B cell (primary cell): Measurements from ENCODE around the gene APRT. TPM values are rescaled to one million over a fixed set of nuclear protein-coding genes. Genes with fewer than 3 reads are reported as not detected.
A peak's percentile ranks its signal among the peaks of the same experiment; 100 is the strongest.
"Not testable (repeated sequence)": the region's sequence is repeated elsewhere in the genome, so short reads cannot be mapped to it uniquely, and the experiment has no call there.

ENCODE experiments used
- ATAC-seq: fragments of 200-7000 bp; cut with Tn5 transposase; one replicate; pipeline ENCODE4 v1.10.0; 2021; ENCODE audit warnings: low read depth, mild to moderate bottlenecking, moderate number of reproducible peaks, moderate library complexity
- CTCF ChIA-PET: fragments of 350-600 bp; sonication (Branson Sonifier 250); formaldehyde crosslinking; loops from one replicate; lab custom pipeline; 2021; ENCODE audit warnings: antibody characterized with exemption, inconsistent platforms; lab: Charles Lee
- POLR2A ChIA-PET: fragments of 350-600 bp; sonication (Branson Sonifier 250); formaldehyde crosslinking; loops from one replicate; lab custom pipeline; 2021; ENCODE audit warnings: antibody characterized with exemption; lab: Charles Lee
- DNase-seq: peaks from one replicate; pipeline ENCODE4 v3.0.0; 2013
- H2AFZ ChIP-seq: 2 replicates; pipeline ENCODE4 v1.6.1; 2012; ENCODE audit warnings: mild to moderate bottlenecking, low read depth, low read length; ENCODE audit not compliant: insufficient read depth, poor library complexity, severe bottlenecking
- H3K27ac ChIP-seq, 2 donors: 1 replicate in 1 of 2; 2 replicates in 1 of 2; pipeline ENCODE4 v1.5.1; 2012 to 2013; ENCODE audit warnings: low read length in 2 of 2, mild to moderate bottlenecking in 2 of 2, moderate library complexity in 1 of 2
- H3K27me3 ChIP-seq, 4 experiments: fragments of 200-600 bp in 1 of 4; sonication (generic) in 1 of 4; replicated peaks in 1 of 4; 1 replicate in 2 of 4; 2 replicates in 2 of 4; pipeline versions ENCODE4 v1.6.1 to v1.7.0; 2013 to 2016; ENCODE audit warnings: low read length in 3 of 4, mild to moderate bottlenecking in 2 of 4, mixed read lengths in 1 of 4, moderate library complexity in 1 of 4; ENCODE audit not compliant: insufficient read depth in 4 of 4, control insufficient read depth in 3 of 4; ENCODE audit errors: control extremely low read depth in 1 of 4
- H3K36me3 ChIP-seq, 2 experiments: replicated peaks in 1 of 2; 1 replicate in 1 of 2; 2 replicates in 1 of 2; pipeline versions ENCODE4 v1.6.1 to v1.7.1; 2013; ENCODE audit warnings: low read length in 1 of 2; ENCODE audit not compliant: insufficient read depth in 2 of 2, control insufficient read depth in 1 of 2; ENCODE audit errors: control extremely low read depth in 1 of 2, extremely low read depth in 1 of 2
- H3K4me1 ChIP-seq, 2 donors: fragments of 200-600 bp in 1 of 2; sonication (generic) in 1 of 2; 1 replicate in 1 of 2; 2 replicates in 1 of 2; pipeline versions ENCODE4 v1.5.1 to v1.6.1; 2013 to 2017; ENCODE audit warnings: low read length in 2 of 2; ENCODE audit not compliant: control insufficient read depth in 2 of 2, insufficient read depth in 2 of 2
- H3K4me2 ChIP-seq: replicated peaks from 2 replicates; pipeline ENCODE3; 2012; ENCODE audit warnings: mild to moderate bottlenecking, low read depth, low read length; ENCODE audit not compliant: poor library complexity, severe bottlenecking
- H3K4me3 ChIP-seq, 5 experiments: fragments of 200-600 bp in 1 of 5; sonication (generic) in 1 of 5; 1 replicate in 3 of 5; 2 replicates in 2 of 5; pipeline versions ENCODE4 v1.5.1 to v1.7.0; 2011 to 2016; ENCODE audit warnings: low read length in 4 of 5, mild to moderate bottlenecking in 4 of 5, low read depth in 2 of 5, control low read depth in 1 of 5, moderate library complexity in 1 of 5; ENCODE audit not compliant: insufficient read depth in 1 of 5; ENCODE audit errors: control extremely low read depth in 1 of 5, extremely low read depth in 1 of 5
- H3K79me2 ChIP-seq: fragments of 200-600 bp; sonication (generic); one replicate; pipeline ENCODE4 v1.6.0; 2016; ENCODE audit warnings: low read length; ENCODE audit not compliant: control insufficient read depth, insufficient read depth
- H3K9ac ChIP-seq: fragments of 200-600 bp; sonication (generic); 2 replicates; pipeline ENCODE4 v1.6.1; 2017; ENCODE audit warnings: mild to moderate bottlenecking, low read length, moderate library complexity
- H3K9me3 ChIP-seq, 3 donors: one replicate each; pipeline versions ENCODE4 v1.6.1 to v1.7.1; 2013; ENCODE audit warnings: low read length in 2 of 3; ENCODE audit not compliant: control insufficient read depth in 2 of 3, insufficient read depth in 1 of 3; ENCODE audit errors: control extremely low read depth in 1 of 3
- H4K20me1 ChIP-seq: 2 replicates; pipeline ENCODE4 v1.6.0; 2012; ENCODE audit warnings: mild to moderate bottlenecking, low read length; ENCODE audit not compliant: insufficient read depth, control insufficient read depth, poor library complexity, severe bottlenecking
- H3K27ac Mint-ChIP-seq: one replicate; pipeline ENCODE4 v1.8.0; 2021; ENCODE audit warnings: mixed read lengths
- H3K27me3 Mint-ChIP-seq: one replicate; pipeline ENCODE4 v1.8.0; 2021; ENCODE audit warnings: mixed read lengths
- H3K4me1 Mint-ChIP-seq: one replicate; pipeline ENCODE4 v1.8.0; 2021; ENCODE audit warnings: mixed read lengths
- H3K4me3 Mint-ChIP-seq: one replicate; pipeline ENCODE4 v1.8.0; 2021; ENCODE audit warnings: mixed read lengths
- H3K9me3 Mint-ChIP-seq: one replicate; pipeline ENCODE4 v1.8.0; 2022; ENCODE audit warnings: mixed read lengths; ENCODE audit not compliant: insufficient read depth
- CTCF ChIP-seq: fragments of 200-600 bp; IDR thresholded peaks from one replicate; pipeline ENCODE4 v1.8.0; 2022; ENCODE audit warnings: antibody characterized with exemption, mild to moderate bottlenecking
- EZH2 ChIP-seq: IDR thresholded peaks from 2 replicates; pipeline ENCODE4 v1.6.1; 2012; ENCODE audit warnings: borderline replicate concordance, low read depth, mild to moderate bottlenecking, moderate library complexity, low read length; ENCODE audit not compliant: insufficient read depth, poor library complexity, severe bottlenecking
- WGBS: methylation state at CpG from one replicate; pipeline ENCODE4 v1.1.5; 2013; ENCODE audit warnings: missing lambda C conversion rate; ENCODE audit not compliant: insufficient coverage; 5-methylcytosine and 5-hydroxymethylcytosine counted together
- intact Hi-C: fragments of 100-400 bp; cut with micrococcal nuclease; formaldehyde crosslinking; loops from one replicate; pipeline ENCODE4 v1.10.0; 2022
- polyA plus RNA-seq: library from polyadenylated mRNA; depleted of rRNA; stranded (reverse); fragments of >200 nt; gene quantifications from 2 replicates; pipeline ENCODE4 v1.2.3, GENCODE V29; 2012
- total RNA-seq, 2 donors: library from RNA; stranded (reverse); fragments of 120-200 nt in 1 of 2; gene quantifications; 1 replicate in 1 of 2; 2 replicates in 1 of 2; pipeline versions ENCODE4 v1.2.3 to v1.2.4, GENCODE V29; 2013 to 2022

The APRT gene
- total and polyA plus RNA-seq, 2 donors (not counting 1 experiment from before 2014, with no cell fraction given), result 124 to 161 TPM

- Mint-ChIP-seq H3K9me3 (no peaks in the 10 kb centered on the region), H3K4me3 (no peak overlapping the region), H3K27me3 (no peaks in the 10 kb centered on the region), H3K27ac (no peak overlapping the region), H3K4me1 (peaks cover 36% of the 10 kb centered on the region)
- TF ChIP-seq CTCF, result no peak
- TF ChIP-seq EZH2, result no peak
- no peak for ATAC-seq
- intact Hi-C loops, result no loop called here
- WGBS, result 56% methylated on average over 24 of the region's 29 CpGs
- ChIA-PET POLR2A (interaction anchor here (0.7 to 1.2 kb wide), 4 partner anchors 19 to 184 kb away, joined by 3 to 6 read pairs (median 4); no protein-coding TSS in a partner anchor), CTCF (interaction anchor here (1.2 to 8.4 kb wide), 2 partner anchors 9 to 394 kb away, joined by 3 to 68 read pairs; partner anchors contain the start of gene PIEZO1)
- no peak overlapping the region for H2AFZ ChIP-seq
- H3K4me3 ChIP-seq, result no peak overlapping the region
- peaks cover 0 to 10% of the 10 kb centered on the region in 2 experiments for H3K36me3 ChIP-seq
- no peaks in the 10 kb centered on the region for H3K27me3 ChIP-seq
- no peak overlapping the region for H3K4me2 ChIP-seq
- no peak for DNase-seq
- H3K27ac ChIP-seq, result no peak overlapping the region
- H3K9me3 ChIP-seq, result no peaks in the 10 kb centered on the region
- peaks cover 94% of the 10 kb centered on the region for H4K20me1 ChIP-seq
- H3K4me1 ChIP-seq, result peaks cover 35 to 52% of the 10 kb centered on the region in 2 donors
- peaks cover 97% of the 10 kb centered on the region for H3K79me2 ChIP-seq
- H3K9ac ChIP-seq, result no peak overlapping the region
Measured at GRCh38 chr16:88772871-88773811, 38.6 kb downstream of the APRT start.

DNA sequence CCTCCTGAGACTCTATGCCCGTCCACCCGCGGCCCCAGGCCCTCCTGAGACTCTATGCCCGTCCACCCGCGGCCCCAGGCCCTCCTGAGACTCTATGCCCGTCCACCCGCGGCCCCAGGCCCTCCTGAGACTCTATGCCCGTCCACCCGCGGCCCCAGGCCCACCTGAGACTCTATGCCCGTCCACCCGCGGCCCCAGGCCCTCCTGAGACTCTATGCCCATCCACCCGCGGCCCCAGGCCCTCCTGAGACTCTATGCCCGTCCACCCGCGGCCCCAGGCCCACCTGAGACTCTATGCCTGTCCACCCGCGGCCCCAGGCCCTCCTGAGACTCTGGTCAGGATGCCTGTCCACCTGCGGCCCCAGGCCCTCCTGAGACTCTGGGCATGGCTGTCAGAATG, 39.9 kb downstream of the APRT start:
- not testable (repeated sequence) for ATAC-seq, H3K4me3 Mint-ChIP-seq, H3K27me3 ChIP-seq, H3K27me3 Mint-ChIP-seq, H3K9ac ChIP-seq, H3K9me3 Mint-ChIP-seq, H2AFZ ChIP-seq, DNase-seq, H3K4me3 ChIP-seq, H3K36me3 ChIP-seq, H3K9me3 ChIP-seq, H3K27ac Mint-ChIP-seq
- intact Hi-C loops, result loop anchor here (2.0 kb wide), 1 partner anchor 27 kb away; no protein-coding TSS in a partner anchor
- WGBS, result 37% methylated on average over 14 of the region's 23 CpGs
- Histone ChIP-seq H3K27ac (peak overlapping the region in 1 of 2 donors; percentile 30), H4K20me1 (peaks cover 97% of the 10 kb centered on the region), H3K4me1 (peaks cover 42 to 58% of the 10 kb centered on the region in 2 donors), H3K4me2 (peak overlapping the region; percentile 74), H3K79me2 (peaks cover 98% of the 10 kb centered on the region)
- ChIA-PET POLR2A (interaction anchor here (1.0 kb wide), 1 partner anchor 12 kb away, joined by 6 read pairs; no protein-coding TSS in a partner anchor), CTCF (interaction anchor here (3.7 to 8.4 kb wide), 2 partner anchors 10 to 34 kb away, joined by 14 to 68 read pairs; partner anchors contain the start of gene PIEZO1)
- H3K4me1 Mint-ChIP-seq, result peaks cover 42% of the 10 kb centered on the region
